Activated CD8-positive, alpha-beta memory T cell treated with anti-CD3 and anti-CD28 coated beads for 1 hour (primary cell): Measurements from ENCODE around the gene ATP2C2.
A peak's percentile ranks its signal among the peaks of the same experiment; 100 is the strongest.

Source experiments
- DNase-seq, 2 donors: peaks; one replicate each; pipeline ENCODE4 v3.0.0-alpha.2; 2020; ENCODE audit warnings: low read depth in 1 of 2; ENCODE audit errors: extremely low read depth in 1 of 2

Gene ATP2C2

DNA sequence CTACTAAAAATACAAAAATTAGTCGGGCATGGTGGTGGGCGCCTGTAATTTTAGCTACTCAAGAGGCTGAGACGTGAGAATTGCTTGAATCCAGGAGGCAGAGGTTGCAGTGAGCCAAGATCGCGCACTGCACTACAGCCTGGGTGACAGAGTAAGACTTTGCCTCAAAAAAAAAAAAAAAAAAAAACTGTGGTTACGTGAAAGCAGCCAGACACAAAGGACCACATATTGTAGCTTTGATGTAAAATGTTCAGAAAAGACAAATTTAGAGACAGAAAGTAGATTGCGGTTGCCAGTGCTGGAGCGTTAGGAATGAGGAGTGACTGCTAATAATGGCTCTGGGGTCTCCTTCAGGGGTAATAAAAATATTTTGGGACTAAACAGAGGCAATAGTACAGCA lies 140.2 kb downstream of the ATP2C2 start:
- DNase-seq = no peak

DNA sequence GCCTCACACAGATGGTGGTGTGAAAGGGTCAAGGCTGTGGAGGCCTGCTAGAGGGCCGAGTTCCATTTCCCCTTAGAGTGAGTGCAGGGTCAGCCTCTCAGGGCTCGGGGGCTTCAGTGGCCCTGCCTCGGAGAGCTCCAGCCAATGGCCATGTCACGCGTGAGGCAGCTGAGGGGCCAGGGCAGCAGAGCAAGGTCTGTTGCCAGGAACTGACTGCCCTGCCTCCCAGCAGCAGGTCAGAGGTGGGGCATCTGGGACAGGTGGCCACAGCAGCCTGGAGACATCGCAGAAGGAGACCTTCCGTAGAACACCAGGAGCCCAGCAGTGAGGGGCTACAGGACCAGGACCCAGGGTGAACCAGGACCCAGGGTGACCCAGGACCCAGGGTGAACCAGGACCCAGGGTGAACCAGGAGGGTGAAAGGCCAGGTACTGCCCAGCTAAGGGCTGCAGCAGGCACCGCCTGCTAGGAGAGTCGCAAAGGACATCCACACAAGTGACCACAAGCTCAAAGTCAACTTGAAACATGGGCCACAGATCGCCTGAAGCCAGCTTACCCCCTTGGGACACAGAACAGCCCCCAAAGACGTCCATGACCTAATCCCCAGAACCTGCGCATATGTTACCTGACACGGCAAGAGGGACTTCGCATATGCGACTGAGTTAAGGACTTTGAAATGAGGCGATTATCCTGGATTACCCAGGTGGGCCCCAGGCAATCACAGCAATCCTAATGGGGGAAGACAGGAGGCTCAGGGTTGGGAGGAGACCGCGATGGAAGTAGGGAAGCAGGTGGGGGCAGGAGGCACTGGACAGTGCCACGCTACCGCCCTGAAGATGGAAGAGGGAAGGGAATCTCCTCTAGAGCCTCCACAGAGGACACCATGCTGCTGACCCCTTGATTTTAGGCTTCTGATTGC lies 141.0 kb downstream of the ATP2C2 start:
- DNase-seq = no peak

DNA sequence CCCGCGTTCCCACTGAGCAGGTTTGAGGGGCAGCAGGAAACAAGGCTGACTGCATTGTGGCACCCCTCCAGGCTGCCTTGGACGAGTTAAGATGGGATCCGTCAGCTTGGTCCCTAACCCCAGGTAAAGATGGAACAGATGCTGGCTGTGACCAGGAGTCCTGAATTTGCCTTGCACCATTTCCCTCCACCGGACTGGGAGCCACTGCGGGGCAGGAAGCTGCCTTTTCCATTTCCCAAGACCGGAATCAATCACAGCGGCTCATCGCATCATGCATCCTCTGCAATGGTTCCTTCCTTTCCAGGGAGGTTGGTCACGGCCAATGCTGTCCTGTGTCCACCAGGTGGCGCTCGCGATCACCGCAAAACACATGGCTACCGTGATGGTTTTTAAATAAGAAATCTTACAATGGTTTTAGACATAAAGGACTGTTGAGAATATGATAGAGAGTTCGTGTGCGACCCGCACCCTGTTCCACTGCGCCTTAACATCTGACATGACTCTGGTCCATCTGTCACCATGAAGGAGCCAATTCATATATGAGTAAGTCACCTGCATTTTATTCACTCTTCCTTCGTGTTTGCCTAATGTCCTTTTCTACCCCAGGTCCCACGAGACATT lies 143.0 kb downstream of the ATP2C2 start:
- DNase-seq = peak; percentile 60 to 78

DNA sequence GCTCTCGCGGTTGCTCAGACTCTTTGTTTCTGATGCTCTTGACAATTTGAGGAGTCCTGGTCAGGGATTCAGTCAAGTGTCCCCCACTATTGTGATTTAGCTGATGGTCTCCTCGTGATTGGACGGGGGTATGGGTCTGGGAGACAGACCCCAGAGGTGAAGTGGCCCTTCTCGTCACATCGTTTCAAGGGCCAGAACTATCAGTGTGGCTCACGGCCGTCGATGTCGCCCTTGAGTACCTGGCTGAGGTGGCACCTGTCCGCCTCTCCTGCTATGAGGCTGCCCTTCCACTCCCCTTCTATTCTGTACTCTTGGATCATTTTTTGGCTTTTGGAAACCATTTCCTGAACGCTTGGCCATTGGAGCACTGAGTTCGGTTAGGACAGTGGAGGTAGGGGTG lies 143.5 kb downstream of the ATP2C2 start:
- DNase-seq = no peak

DNA sequence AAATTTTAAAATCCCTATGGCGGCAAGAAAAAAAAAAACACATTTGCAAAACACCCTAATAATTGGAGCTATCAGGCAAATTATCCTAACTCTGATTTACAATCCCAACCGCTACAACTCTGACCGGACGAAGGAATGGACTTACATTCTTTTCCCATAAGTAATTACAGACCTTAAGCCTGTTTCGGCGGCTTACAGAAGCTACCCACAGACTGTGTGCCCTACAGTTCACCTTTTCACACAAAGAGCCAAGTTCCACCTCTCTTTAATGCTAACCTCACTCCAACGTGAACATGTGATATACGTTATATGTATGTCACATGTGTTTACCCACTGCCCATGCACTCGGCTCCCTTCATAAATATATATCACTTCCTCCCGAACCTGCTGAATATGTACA lies 144.8 kb downstream of the ATP2C2 start:
- no peak for DNase-seq

DNA sequence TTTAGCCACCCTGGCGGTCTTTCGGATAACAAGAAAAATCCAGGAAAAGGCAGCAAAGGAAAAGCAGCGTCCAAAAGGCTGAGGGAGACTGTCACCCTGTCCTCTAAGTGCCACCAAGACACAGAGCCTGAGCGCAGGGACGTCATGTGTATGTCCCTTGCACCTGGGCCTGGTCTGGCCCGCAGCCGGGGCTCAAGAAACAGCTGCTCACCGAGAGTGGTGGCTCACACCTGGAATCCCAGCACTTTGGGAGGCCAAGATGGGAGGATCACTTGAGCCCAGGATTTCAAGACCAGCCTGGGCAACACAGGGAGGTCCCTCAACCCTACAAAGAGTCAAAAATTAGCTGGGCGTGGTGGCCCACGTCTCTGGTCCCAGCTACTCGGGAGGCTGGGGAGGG lies 145.3 kb downstream of the ATP2C2 start:
- DNase-seq = no peak
